OCI-LY7 (cell line): ENCODE measurements around the gene RHOT1. TPM values are rescaled to one million over a fixed set of nuclear protein-coding genes. Genes with fewer than 3 reads are reported as not detected.

Experiments
- BruUV-seq: library from RNA; stranded (reverse); fragments of 400-500 nt; replicated peaks from 2 replicates; lab custom pipeline; 2021; lab: Mats Ljungman, UMichigan
- CTCF ChIA-PET: fragments of 300-600 bp; sonication (Branson Sonifier 250); formaldehyde crosslinking; loops from one replicate; lab custom pipeline; 2022; ENCODE audit warnings: antibody characterized with exemption; ENCODE audit not compliant: unreplicated experiment; lab: Charles Lee
- POLR2A ChIA-PET: fragments of 300-600 bp; sonication (Branson Sonifier 250); formaldehyde crosslinking; loops from one replicate; lab custom pipeline; 2022; ENCODE audit warnings: antibody characterized with exemption; lab: Charles Lee
- DNase-seq: peaks from one replicate; pipeline ENCODE4 v3.0.0-alpha.2; 2015; ENCODE audit warnings: low spot score
- H2AFZ ChIP-seq: fragments of 200-600 bp; sonication (generic), shearing (Covaris generic); 2 replicates; pipeline ENCODE4 v1.6.1; 2014; ENCODE audit warnings: mild to moderate bottlenecking, antibody characterized with exemption, low read length, moderate library complexity
- H3K27ac ChIP-seq: fragments of 200-600 bp; sonication (generic); 2 replicates; pipeline ENCODE4 v1.5.1; 2014; ENCODE audit warnings: mixed run types, low read depth, mild to moderate bottlenecking, moderate library complexity, low read length, inconsistent platforms; ENCODE audit not compliant: poor library complexity, severe bottlenecking
- H3K36me3 ChIP-seq: fragments of 200-600 bp; sonication (generic); 2 replicates; pipeline ENCODE4 v1.6.1; 2014; ENCODE audit warnings: mild to moderate bottlenecking, antibody characterized with exemption, low read length, moderate library complexity, mixed read lengths; ENCODE audit not compliant: insufficient read depth
- H3K4me1 ChIP-seq: fragments of 200-600 bp; sonication (generic); 2 replicates; pipeline ENCODE4 v1.5.1; 2014; ENCODE audit warnings: mild to moderate bottlenecking, low read length; ENCODE audit not compliant: insufficient read depth, poor library complexity, severe bottlenecking
- H3K4me2 ChIP-seq: fragments of 200-600 bp; sonication (generic); 2 replicates; pipeline ENCODE4 v1.6.1; 2014; ENCODE audit warnings: mild to moderate bottlenecking, low read length
- H3K4me3 ChIP-seq: fragments of 200-600 bp; sonication (generic); 2 replicates; pipeline ENCODE4 v1.5.1; 2014; ENCODE audit warnings: mild to moderate bottlenecking, low read depth, low read length; ENCODE audit not compliant: poor library complexity, severe bottlenecking
- H3K79me2 ChIP-seq: fragments of 200-600 bp; sonication (generic); 2 replicates; pipeline ENCODE4 v1.6.1; 2016; ENCODE audit warnings: low read depth, mild to moderate bottlenecking, low read length, moderate library complexity, mixed read lengths; ENCODE audit not compliant: insufficient read depth
- H3K9me2 ChIP-seq: fragments of 200-600 bp; sonication (generic); 2 replicates; pipeline ENCODE4 v1.6.1; 2016; ENCODE audit warnings: mild to moderate bottlenecking, low read length, mixed read lengths; ENCODE audit not compliant: insufficient read depth
- H3K9me3 ChIP-seq: fragments of 200-600 bp; sonication (generic); 2 replicates; pipeline ENCODE4 v1.6.1; 2014; ENCODE audit warnings: mild to moderate bottlenecking, mixed run types, low read length, mixed read lengths
- H4K20me1 ChIP-seq: fragments of 200-600 bp; sonication (generic); 2 replicates; pipeline ENCODE4 v1.6.1; 2014; ENCODE audit warnings: mild to moderate bottlenecking, antibody characterized with exemption, low read length, moderate library complexity, mixed read lengths; ENCODE audit not compliant: insufficient read depth
- EZH2phosphoT487 ChIP-seq: fragments of 200-600 bp; sonication (generic); IDR thresholded peaks from 2 replicates; pipeline ENCODE4 v1.6.1; 2018; ENCODE audit warnings: low read depth, borderline replicate concordance, mild to moderate bottlenecking, mixed run types, antibody characterized with exemption, low read length, moderate library complexity, mixed read lengths
- intact Hi-C: fragments of 100-400 bp; cut with micrococcal nuclease; formaldehyde crosslinking; loops from one replicate; pipeline ENCODE4 v1.10.0; 2022; ENCODE audit not compliant: unreplicated experiment
- total RNA-seq, 2 experiments: library from RNA; depleted of rRNA in 1 of 2; stranded (reverse); fragments of >200 nt in 1 of 2; shearing (Covaris generic) in 1 of 2; gene quantifications; 2 replicates each; pipeline ENCODE4 v1.2.3, GENCODE V29; 2014 to 2022
- TF ChIP-seq, protein P1 (sequence below): fragments of 200-600 bp; sonication (generic); conservative IDR thresholded peaks from 2 replicates; pipeline ENCODE4 v1.5.1; 2014; ENCODE audit warnings: mild to moderate bottlenecking, antibody characterized with exemption, low read length, moderate library complexity, mixed read lengths

RHOT1 gene
- total RNA-seq, 2 experiments from 2014 or later = 19.4 to 24.2 TPM

DNA sequence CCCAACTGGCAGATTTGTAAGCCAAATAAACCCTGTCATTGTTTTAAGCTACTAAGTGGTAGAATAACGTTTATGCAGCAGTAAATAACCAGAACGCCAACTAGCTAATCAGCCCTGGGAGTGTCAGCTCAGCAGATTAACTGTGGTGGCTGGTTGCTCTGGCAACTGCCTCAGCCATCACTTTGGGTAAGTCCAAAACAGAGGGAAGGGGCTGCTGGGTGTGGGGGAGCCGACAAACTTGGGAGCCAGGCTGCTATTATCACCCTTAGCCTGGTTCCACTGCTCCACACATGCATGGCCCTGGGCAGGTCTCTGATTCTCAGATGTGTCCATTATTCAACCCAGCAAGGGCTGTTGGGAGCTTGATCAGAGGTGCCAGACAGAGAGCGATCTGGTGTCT lies 22.2 kb upstream of the RHOT1 start:
- Histone ChIP-seq H3K4me1 (peaks cover under 1% of the 10 kb centered on the region), H3K4me2 (no peak overlapping the region), H3K36me3 (no peaks in the 10 kb centered on the region), H3K4me3 (no peak overlapping the region), H3K27ac (no peak overlapping the region), H3K9me3 (no peaks in the 10 kb centered on the region), H4K20me1 (no peaks in the 10 kb centered on the region), H3K9me2 (no peaks in the 10 kb centered on the region), H2AFZ (no peak overlapping the region), H3K79me2 (no peaks in the 10 kb centered on the region)
- no peak for TF ChIP-seq EZH2phosphoT487
- TF ChIP-seq, protein P1, sequence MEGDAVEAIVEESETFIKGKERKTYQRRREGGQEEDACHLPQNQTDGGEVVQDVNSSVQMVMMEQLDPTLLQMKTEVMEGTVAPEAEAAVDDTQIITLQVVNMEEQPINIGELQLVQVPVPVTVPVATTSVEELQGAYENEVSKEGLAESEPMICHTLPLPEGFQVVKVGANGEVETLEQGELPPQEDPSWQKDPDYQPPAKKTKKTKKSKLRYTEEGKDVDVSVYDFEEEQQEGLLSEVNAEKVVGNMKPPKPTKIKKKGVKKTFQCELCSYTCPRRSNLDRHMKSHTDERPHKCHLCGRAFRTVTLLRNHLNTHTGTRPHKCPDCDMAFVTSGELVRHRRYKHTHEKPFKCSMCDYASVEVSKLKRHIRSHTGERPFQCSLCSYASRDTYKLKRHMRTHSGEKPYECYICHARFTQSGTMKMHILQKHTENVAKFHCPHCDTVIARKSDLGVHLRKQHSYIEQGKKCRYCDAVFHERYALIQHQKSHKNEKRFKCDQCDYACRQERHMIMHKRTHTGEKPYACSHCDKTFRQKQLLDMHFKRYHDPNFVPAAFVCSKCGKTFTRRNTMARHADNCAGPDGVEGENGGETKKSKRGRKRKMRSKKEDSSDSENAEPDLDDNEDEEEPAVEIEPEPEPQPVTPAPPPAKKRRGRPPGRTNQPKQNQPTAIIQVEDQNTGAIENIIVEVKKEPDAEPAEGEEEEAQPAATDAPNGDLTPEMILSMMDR = no peak
- POLR2A ChIA-PET = no interaction called here
- CTCF ChIA-PET = no interaction called here
- DNase-seq = no peak
- intact Hi-C loops = no loop called here
- no TSS peak for BruUV-seq

DNA sequence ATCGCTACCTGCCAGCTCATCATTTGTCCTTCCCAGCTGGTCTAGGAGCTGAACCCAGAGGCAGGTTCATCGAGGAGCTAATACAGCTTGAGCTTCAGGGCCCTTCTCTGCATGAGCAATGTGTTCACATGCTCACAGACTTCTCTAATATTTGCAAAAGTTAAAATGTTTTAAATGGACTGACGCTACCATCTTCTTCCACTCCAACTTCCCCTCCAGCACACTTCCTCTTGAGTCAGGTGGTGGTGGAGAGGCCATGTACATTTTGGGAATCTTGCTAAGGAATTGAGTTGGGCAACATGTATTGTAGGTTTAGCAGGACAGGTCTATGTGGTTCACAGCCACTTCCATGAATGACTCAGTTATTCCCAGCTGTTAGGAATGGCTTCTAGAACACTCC lies 21.6 kb upstream of the RHOT1 start:
- BruUV-seq = no TSS peak

DNA sequence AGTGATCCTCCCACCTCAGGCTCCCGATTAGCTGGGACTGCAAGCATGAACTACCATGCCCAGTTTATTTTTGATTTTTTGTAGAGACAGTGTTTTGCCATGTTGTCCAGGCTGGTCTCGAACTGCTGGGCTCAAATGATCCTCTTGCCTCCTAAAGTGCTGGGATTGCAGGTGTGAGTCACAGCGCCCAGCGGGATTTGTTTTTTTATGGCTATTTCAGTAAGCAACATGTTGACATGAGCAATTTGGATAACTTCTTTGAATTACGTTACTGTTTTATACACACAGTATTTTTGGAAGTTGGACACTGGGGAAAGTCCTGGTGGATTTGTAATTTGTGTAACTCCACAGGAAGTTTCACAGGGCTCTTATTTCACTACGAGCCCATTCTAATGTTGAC lies 18.5 kb upstream of the RHOT1 start:
- H3K4me1 ChIP-seq = peaks cover 9% of the 10 kb centered on the region
- POLR2A ChIA-PET = interaction anchor here (1.1 kb wide), 1 partner anchor 116 kb away, joined by 4 read pairs; the partner anchor contains the start of gene LRRC37B
- CTCF ChIA-PET = no interaction called here

More for the DNA sequence above, 21.6 kb upstream of the RHOT1 start:
- no peak overlapping the region for H3K4me2 ChIP-seq
- no peak overlapping the region for H3K4me3 ChIP-seq
- H2AFZ ChIP-seq = no peak overlapping the region
- POLR2A ChIA-PET = no interaction called here
- intact Hi-C loops = no loop called here
- H3K79me2 ChIP-seq = no peaks in the 10 kb centered on the region
- no peak overlapping the region for H3K27ac ChIP-seq
- no peaks in the 10 kb centered on the region for H3K9me3 ChIP-seq
- no peaks in the 10 kb centered on the region for H4K20me1 ChIP-seq
- TF ChIP-seq, protein P1 = no peak
- TF ChIP-seq EZH2phosphoT487 = no peak
- DNase-seq = no peak
- CTCF ChIA-PET = no interaction called here
- no peaks in the 10 kb centered on the region for H3K4me1 ChIP-seq
- no peaks in the 10 kb centered on the region for H3K9me2 ChIP-seq
- no peaks in the 10 kb centered on the region for H3K36me3 ChIP-seq

More for the DNA sequence above, 18.5 kb upstream of the RHOT1 start:
- no peaks in the 10 kb centered on the region for H3K9me3 ChIP-seq
- H3K27ac ChIP-seq = no peak overlapping the region
- no peak for DNase-seq
- intact Hi-C loops = no loop called here
- BruUV-seq = no TSS peak
- H3K79me2 ChIP-seq = no peaks in the 10 kb centered on the region
- no peaks in the 10 kb centered on the region for H3K9me2 ChIP-seq
- no peaks in the 10 kb centered on the region for H4K20me1 ChIP-seq
- no peak overlapping the region for H3K4me2 ChIP-seq
- TF ChIP-seq, protein P1 = no peak
- TF ChIP-seq EZH2phosphoT487 = no peak
- H2AFZ ChIP-seq = no peak overlapping the region
- no peaks in the 10 kb centered on the region for H3K36me3 ChIP-seq
- H3K4me3 ChIP-seq = no peak overlapping the region
